GM19328 (cell line): ENCODE results near the gene HLA-DPB1.
A peak's percentile ranks its signal among the peaks of the same experiment; 100 is the strongest.

Source experiments
- ATAC-seq: cut with Tn5 transposase; IDR thresholded peaks from one replicate; pipeline ENCODE4 v1.9.1; 2021; ENCODE audit warnings: mild to moderate bottlenecking, moderate library complexity; ENCODE audit not compliant: unreplicated experiment

HLA-DPB1 gene

DNA sequence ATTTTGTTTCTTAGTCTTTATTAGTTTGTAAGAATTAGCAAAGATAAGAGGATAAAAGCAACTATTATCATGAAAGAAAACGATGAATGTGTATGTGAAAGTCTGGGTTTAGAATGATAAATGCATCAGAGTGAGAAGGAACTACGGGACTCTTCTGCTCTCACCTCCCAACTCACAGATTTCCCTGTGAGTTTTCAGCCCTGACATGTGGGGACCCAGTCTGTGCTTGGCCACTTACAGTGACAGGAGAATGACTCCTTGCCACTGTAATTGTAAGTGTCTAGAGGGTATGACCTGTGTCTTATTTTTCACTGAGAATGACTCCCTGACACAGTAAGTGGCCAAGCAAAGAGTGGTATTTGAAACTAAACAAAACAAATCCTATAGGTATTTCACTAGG lies 4.9 kb upstream of the HLA-DPB1 start:
- ATAC-seq: no peak

GRCh38 chr6:33071569-33071968 lies 4.2 kb upstream of the HLA-DPB1 start:
- ATAC-seq: no peak

DNA sequence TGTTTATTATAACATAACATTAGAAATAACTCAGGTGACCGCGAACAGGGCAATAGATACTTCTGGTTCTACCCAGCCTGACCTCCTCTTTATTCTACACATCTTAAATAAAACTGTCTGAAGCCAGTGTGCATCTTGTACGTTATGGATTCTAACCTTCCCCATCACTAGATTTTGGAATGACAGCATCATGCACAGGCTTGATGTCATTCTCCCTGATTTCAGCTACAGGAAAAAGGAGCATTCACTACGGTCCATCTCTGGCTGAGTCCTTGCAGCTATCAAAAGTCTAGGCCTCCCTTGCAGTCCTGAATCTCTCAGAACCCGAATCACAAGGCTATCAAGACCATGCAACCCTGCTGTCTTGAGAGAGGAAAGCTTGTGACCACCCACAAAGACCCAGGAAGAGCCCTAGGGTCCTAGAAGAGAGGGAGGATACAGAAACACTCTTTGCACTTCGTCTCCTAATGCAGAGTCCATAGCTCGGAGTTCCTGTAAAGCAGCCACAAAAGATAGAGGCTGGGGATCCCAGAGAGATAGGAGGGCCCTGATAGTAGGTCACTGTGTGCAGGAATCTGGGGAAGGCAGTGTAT lies 3.2 kb upstream of the HLA-DPB1 start:
- ATAC-seq: no peak

DNA sequence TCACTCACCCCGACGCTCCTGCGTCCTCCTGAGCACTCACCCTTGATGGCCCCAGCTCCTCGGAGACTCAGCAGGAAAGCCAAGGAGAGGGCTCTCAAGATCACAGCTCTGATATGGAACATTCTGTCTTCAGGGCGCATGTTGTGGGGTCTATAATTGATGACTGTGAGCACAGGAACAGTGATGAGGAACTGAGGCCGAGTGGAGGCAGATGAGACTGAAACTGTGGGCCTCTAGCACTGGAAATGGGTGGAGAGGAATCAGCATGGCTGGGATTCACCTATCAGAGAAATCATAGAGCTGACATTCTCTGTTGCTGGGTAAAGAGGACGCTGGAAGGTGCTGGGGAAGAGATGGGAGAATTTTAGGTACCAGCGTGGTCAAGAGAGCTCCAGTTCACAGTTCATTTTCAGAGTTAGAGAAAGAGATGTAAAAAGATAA lies 2.3 kb upstream of the HLA-DPB1 start, which contains the start of gene HLA-DPA1:
Gene HLA-DPA1 (minus strand): TSS at position 219 of the 441 bp plus-strand sequence.
- ATAC-seq: peak; percentile 51

DNA sequence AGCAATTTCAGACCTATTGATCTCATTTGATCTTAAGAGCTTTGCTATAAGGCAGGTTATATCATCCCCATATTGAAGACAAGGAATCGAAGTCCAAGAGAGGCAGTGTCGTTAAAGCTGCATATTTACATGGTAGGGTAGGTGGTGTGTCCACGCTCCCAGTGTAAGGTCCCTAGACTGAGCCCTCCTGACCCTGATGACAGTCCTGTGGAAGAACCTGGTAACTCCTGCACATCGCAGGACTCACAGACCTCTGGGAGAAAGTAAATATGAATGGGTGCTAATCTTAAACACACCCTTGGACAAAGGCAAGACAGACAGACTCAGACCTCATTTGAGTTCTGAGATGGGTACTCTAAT lies 602 bp upstream of the HLA-DPB1 start:
- peak; percentile 10 for ATAC-seq

- no peak for ATAC-seq
These were observed 680 bp downstream of the HLA-DPB1 start for GRCh38 chr6:33076406-33076934.

DNA sequence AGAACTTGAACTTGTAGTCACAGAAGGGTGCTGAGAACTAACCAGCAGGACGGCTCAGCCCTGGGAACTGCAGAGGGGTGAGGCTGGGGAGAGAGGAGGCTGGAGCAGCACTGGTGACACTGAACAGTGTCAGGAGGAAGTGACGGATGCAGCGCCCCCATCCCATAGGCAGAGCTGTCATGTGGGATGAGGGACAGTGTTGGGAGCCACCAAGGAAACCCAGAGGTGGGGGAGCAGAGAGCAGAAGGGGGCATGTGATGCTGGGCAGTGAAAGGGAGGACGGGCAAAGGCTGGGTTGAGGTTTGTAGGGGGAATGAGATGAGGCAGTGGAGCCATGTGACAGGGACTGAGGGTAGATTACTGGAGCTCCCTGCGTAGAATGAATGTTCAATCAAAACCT lies 2.1 kb downstream of the HLA-DPB1 start:
- ATAC-seq: no peak

- no peak for ATAC-seq
These were observed 2.7 kb downstream of the HLA-DPB1 start for GRCh38 chr6:33078442-33078841.

- no peak for ATAC-seq
These were observed 3.2 kb downstream of the HLA-DPB1 start for GRCh38 chr6:33078919-33079521.

DNA sequence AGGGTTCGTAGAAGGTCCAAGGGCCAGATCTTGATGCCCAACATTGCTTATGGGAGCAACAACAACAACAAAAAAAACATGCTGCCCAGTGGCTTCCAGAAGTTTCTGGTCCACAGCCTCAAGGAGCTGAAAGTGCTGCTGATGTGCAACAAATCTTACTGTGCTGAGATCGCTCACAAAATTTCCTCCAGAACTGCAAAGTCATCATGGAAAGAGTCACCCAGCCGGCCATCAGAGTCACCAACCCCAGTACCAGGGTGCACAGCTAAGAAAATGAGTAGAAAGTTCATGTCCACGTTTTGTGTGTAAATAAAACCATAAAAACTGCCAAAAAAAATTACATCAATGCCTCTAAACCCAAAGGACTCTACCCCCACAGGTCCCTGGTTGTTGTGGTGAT lies 3.8 kb downstream of the HLA-DPB1 start:
- no peak for ATAC-seq

- ATAC-seq: no peak
These were observed 4.6 kb downstream of the HLA-DPB1 start for GRCh38 chr6:33080127-33081089.

- no peak for ATAC-seq
These were observed 5.5 kb downstream of the HLA-DPB1 start for GRCh38 chr6:33081098-33081824.

DNA sequence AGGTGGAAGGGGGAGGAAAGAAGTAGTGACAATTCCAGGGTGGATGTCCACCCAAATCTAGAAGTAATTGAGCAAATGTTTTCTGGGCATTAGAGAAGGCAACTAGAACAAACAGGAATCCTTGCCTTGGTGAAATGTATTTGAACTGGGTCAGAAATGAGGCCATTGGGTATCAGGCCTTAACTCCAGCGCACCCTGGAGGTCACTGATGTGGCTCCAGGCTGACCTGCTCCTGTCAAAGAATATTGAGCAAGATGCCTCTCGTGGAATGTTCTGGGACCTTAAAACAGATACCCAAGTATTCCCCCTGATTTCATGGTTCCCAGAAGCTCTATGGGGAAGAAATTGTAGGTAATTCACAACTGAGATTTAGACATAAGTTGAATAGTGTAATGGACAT lies 6.9 kb downstream of the HLA-DPB1 start:
- no peak for ATAC-seq

GRCh38 chr6:33085627-33086026 lies 9.8 kb downstream of the HLA-DPB1 start:
- no peak for ATAC-seq

DNA sequence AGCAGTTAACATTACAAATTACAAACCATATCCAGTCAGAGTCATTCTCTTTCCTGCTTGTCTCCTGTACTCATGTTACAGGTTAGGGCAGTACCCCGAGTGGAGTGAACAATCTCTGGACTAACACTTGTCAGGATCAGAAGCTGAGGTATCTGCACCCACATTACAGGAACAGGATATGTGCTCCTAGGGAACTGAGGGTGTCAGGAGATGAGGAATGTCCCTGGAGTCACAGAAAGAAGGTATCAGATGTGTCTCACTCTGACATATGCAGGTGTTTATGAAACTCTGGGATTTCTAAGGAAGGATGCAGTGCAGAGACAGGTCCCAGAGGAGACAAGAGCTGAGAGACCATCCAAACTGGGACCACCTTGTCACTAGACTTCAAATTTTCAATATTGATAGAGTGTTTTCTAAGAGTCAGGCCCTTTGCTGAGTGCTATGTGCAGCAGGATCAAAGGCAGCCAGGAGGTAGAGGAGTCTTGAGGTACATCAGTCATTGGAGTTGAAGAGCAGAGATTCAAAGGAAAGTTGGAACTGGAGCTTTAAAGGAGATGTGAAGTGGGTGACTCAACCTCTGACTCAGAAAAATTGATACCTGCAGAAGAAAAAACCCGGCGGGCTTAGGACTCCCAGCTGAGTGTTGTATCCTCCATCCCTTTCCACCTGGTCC lies 12.6 kb downstream of the HLA-DPB1 start:
- no peak for ATAC-seq

DNA sequence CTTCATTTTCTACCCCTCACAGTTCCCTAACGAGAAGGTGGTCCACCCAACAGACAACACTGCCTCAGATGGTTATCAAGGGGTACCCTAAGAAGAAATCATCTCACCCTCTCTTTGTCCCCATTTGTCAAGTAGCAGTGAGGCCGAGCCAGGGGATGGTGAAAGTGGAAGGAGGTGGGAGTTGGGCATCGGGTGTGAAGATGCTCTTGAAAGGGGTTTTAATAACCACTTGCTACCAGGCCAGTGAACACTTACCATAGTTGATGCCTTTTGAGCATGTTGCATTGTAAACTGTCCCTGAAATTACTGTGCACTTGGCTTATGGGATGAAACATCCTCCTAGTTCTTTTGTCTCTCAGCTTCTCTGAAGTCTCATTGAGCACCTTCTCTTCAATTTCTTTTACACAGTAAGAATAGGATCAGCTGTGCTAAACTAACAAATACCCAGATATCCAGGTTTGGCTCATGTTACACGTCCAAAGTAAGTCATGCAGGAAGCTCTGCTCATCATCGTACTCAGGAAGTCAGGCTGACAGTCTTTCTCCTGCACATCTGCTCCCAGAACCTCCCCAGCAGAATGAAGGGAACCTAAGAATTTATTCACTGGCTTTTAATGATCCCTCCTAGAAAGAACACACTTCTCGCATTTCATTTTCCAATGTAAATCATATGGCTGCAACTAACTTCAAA lies 13.3 kb downstream of the HLA-DPB1 start:
- no peak for ATAC-seq

DNA sequence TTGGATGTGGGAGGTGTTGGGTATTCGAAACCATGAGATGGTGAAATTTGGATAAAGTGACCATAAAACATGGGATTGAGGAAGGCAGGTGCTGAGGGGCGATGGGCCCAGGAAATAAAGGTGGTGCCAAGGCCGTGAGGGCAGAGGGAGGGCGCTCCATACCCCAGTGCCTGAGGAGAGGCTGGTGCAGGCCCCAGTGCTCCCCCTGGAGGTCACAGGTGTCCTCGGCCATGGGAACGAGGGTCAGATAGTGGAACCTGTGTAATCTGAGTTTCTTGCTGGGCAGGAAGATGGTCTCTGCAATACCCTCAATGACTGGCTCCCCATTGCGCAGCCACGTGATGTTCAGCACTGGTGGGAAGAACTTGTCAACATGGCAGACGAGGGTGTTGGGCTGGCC lies 16.2 kb downstream of the HLA-DPB1 start:
- no peak for ATAC-seq

DNA sequence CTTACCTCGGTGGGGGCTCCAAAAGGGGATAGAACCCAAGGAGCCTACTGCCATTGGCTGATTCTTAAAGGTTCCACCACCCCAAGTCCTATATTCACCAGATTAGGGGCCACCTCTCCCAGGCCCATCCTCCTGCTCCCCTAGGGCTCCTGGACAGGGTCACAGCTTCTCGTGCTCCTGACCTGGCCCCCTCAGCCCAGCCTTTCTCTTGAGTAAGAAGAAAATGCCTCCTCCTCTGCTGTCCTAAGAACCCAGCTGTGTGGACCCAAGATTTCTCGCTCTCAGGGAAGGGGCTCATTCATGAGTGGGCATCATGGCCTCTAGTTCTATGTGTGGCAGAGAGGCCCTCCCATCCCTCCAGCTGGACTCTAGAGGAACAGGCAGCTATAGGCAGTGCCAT lies 16.6 kb downstream of the HLA-DPB1 start:
- ATAC-seq: no peak

DNA sequence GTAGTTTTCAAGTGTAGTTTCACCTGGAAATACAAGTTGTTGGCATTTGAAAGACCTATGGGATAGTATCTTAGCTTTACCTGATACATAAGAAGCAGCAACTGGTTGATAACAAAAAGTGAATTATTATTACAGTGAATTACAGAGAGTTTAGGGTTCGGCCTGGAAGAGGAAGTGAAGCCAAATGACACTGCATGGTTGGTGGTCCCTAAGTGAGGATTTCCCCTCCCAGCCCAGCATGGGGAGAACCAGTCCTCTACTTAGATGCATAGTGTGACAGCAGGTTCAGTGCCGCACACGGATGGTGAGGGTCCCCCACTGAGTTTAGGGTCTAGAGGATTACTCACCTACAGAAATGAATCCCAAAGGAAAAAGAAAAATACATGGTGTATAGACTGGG lies 18.1 kb downstream of the HLA-DPB1 start:
- ATAC-seq: no peak

GRCh38 chr6:33095681-33096080 lies 19.9 kb downstream of the HLA-DPB1 start:
- ATAC-seq: no peak
